Measurements from ENCODE around the gene PTGR2. TPM values are rescaled to one million over a fixed set of nuclear protein-coding genes. Genes with fewer than 3 reads are reported as not detected.
"Not testable (repeated sequence)": the region's sequence is repeated elsewhere in the genome, so short reads cannot be mapped to it uniquely, and the experiment has no call there.

The PTGR2 gene
- total RNA-seq, 1 donor from 2014 or later, result 8.3 TPM

GRCh38 chr14:73833530-73834260, 17.9 kb upstream of the PTGR2 start:
- DNase-seq, result no peak

GRCh38 chr14:73834261-73834625, 17.4 kb upstream of the PTGR2 start:
- no peak for DNase-seq

GRCh38 chr14:73838293-73839034, 13.2 kb upstream of the PTGR2 start:
- not testable (repeated sequence) for DNase-seq

DNA sequence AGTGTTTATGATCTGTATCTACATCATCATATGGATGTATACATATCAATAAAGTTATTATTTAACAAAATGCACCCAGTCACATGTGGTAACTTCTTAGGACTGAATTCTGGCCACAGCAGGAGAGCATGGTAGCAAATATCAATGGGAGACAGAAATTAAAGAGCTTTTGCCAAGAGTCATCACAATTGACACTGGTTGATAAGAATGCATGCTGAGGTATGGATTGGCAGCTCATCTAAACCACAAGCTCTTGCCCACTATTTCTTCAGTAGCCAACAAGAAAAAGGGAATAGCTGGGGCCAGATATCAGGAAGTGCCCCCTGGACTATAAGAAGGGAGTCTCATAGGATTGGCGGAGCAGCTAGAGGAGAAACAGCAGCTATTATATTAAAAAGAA, 9.4 kb upstream of the PTGR2 start:
- no peak for DNase-seq

- no peak for DNase-seq
These were observed 8.8 kb upstream of the PTGR2 start for GRCh38 chr14:73842851-73843250.

DNA sequence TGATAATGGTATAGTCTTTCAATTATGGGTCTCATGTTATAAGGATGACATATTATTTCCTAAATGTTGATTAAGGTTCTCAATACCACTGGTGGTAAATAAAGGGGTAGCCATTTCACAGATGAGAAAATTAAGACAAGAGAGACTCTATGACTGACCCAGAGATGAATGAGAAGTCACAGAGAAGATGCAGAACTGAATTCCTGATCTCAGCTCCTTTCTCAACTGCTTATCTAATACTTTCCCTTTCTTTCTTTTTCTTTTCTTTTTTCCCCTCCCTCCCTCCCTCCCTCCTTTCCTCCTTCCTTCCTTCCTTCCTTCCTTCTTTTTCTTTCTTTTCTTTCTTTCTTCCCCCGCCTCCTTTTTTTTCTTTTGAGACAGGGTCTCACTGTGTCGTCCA, 8.3 kb upstream of the PTGR2 start:
- no peak for DNase-seq

- no peak for DNase-seq
These were observed 4.7 kb upstream of the PTGR2 start for GRCh38 chr14:73846947-73847346.

GRCh38 chr14:73851000-73851399, 631 bp upstream of the PTGR2 start:
- DNase-seq, result no peak

GRCh38 chr14:73859145-73859544, 7.5 kb downstream of the PTGR2 start:
- DNase-seq, result no peak

DNA sequence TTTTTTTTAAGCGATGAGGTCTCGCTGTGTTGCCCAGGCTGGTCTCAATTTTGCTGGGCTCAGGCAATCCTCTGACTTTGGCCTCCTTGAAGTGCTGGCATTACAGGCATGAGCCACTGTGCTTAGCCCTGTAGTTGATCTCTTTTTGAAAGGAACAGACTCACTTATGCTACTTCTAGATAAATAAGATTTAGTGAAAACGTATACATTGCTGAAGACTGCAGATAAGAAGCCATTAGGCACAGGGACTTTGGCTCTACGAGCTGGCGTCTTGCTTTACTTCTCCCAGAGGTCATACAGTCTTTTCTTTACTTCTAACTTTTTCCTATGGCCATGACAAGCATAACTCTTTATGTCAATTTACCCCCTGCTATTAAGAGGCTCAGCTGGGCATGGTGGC, 9.4 kb downstream of the PTGR2 start:
- no peak for DNase-seq

- DNase-seq, result no peak
These were observed 10.8 kb downstream of the PTGR2 start for GRCh38 chr14:73862480-73862879.

DNA sequence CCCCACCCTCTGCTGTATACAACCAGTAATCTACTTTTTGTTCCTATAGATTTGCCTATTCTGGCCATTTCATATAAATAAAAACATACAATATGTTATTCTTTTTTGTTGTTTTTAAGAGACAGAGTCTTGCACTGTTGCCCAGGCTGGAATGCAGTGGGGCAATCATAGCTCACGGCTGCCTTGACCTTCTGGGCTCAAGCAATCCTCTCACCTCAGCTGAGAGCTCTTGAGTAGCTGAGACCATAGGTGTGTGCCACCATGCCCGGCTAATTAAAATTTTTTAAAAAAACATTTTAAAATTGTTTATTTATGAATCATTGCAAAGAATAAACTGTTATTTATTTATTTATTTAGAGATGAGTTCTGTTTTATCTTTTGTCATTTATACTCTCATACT, 11.6 kb downstream of the PTGR2 start:
- no peak for DNase-seq

DNA sequence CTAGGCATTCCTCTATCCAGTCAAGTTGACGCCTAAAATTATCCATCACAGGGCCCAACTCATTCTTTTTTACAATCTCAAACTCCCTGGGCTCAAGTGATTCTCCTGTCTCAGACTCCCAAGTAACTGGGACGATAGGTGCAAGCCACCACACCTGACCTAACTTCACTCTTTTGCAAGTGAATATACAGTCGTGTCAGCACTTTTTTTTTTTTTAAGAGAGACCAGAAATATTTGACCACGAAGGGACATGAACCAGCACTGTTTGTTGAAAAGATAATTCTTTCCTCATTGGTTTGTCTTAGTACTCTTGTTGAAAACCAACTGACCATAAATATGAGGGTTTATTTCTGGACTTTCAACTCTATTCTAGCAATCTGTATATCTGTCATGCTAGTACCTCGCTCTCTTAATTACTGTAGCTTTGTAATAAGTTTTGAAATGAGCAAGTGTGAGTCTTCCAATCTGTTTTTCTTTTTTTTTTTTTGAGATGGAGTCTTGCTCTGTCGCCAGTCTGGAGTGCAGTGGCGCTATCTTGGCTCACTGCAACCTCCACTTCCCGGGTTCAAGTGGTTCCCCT, 14.0 kb downstream of the PTGR2 start:
- no peak for DNase-seq

DNA sequence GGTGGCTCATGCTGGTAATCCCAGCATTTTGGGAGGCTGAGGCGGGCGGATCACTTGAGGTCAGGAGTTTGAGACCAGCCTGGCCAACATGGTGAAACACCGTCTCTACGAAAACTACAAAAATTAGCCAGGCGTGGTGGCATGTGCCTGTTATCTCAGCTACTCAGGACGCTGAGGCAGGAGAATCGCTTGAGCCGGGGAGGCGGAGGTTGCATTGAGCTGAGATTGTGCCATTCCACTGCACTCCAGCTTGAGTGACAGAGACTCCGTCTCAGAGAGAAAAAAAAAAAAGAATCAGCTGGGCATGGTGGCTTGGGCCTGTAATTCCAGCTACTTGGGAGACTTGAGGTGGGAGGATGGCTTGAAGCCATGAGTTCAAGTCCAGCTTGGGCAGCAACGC, 18.1 kb downstream of the PTGR2 start:
- not testable (repeated sequence) for DNase-seq

DNA sequence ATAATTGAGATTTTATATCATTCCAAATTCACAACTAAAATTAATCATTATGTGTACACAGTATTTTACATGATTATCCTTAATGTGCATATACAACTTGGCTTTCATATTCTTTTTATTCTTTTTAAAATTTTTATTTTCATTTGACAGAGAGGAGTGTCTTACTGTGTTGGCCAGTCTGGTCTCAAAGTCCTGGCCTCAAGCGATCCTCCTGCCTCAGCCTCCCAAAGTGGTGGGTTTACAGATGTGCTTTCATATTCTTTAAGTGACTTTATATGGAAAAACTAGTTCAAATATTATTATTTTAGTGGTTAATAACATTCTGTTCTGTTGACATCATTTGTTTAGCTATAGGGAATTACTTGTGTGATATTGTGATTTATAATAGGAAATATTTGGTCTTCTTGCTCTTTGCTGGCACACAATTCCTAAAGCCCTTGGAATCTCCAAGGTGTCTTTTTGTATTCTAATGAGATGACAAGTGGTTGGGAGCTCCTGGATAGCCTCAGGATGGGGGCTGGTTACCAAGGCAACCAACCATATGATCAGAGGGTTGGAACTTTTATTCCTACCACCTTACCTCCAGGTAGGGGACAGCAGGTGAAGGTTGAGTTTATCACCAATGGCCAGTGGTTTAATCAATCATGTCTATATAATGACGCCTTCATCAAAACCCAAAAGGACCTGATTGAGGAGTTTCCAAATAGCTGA, 19.0 kb downstream of the PTGR2 start:
- no peak for DNase-seq

DNA sequence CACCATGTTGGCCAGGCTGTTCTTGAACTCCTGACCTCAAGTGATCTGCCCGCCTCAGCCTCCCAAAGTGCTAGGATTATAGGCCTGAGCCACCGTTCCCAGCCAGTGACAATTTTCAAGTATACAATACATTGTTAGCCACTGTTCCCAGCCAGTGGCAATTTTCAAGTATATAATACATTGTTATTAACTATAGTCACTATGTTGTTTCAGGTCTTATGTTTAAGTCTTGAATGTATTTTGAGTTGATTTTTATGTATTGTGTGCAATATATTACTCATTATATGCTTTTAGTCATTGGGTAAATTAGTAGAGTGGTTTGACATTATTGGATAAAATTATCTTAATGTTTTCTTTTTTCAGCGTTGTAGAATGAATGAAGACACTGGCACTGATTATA, 22.0 kb downstream of the PTGR2 start:
- DNase-seq, result no peak

- no peak for DNase-seq
These were observed 26.2 kb downstream of the PTGR2 start for GRCh38 chr14:73877790-73878189.

GRCh38 chr14:73878436-73878835, 26.8 kb downstream of the PTGR2 start:
- DNase-seq, result no peak

DNA sequence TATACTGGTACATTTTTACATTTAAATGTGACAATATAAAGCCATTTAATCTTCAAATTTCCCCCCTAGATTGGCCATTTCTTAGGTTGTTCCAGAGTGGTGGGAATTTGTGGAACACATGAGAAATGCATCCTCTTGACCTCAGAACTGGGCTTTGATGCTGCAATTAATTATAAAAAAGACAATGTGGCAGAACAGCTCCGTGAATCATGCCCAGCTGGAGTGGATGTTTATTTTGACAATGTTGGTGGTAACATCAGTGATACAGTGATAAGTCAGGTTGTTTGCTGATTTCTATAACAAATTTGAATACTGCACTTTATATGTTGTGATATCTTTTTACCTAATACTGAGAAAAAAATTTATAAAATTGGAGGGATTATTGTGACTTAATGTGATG, 27.4 kb downstream of the PTGR2 start:
- DNase-seq, result no peak

DNA sequence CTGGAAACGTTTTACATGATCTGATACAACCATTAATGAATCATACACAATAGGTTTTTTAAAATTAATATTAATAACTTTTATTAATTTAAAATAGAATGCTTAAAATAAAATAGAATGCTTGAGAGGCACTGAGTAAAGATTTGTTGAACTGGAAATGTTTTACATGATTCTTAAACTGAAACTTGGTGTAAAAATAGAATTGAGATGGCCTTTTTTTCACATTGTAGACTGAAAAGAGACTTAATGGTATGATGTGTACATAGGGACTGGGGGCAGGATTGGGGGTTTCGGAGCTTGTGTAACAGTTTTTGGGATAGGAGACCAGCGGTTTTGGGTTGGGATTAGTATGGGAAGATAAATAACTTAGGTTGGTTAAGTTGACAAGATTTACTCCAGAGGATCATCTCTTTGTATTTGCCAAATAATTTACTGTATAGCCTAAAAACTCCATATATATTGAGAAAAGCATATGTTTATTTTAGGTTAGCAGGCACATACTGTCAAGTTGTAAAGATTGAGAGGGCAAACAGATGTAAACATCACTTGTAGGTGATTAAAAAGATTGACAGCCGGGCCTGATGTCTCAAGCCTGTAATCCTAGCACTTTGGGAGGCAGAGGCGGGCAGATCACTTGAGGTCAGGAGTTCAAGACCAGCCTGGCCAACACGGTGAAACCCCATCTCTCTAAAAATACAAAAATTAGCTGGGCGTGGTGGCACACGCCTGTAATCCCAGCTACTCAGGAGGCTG, 33.0 kb downstream of the PTGR2 start:
- no peak for DNase-seq

- peak; percentile 88 for DNase-seq
These were observed 35.1 kb downstream of the PTGR2 start, which contains the start of gene ZNF410 for GRCh38 chr14:73886449-73887317. Gene ZNF410 (plus strand): TSS chr14:73886859. CDS start chr14:73892176, 5,317 bp downstream.

Data from occipital lobe (tissue), 2 donors.